ENCODE measurements around the gene OR13H1.

GRCh38 chrX:131572372-131573014 is 28.6 kb downstream of the OR13H1 start:
- TF ChIP-seq POLR2A (IDR thresholded peaks at IDR 0.05) (no peak), CTCF (IDR thresholded peaks at IDR 0.05) (no peak)

Measured in testis (tissue), 2 donors.